OCI-LY3 (cell line): ENCODE results near the gene NNMT.

ENCODE experiments used
- H2AFZ ChIP-seq: fragments of 200-600, 300-600 bp; shearing (Covaris generic); 2 replicates; pipeline ENCODE4 v1.6.0; 2014; ENCODE audit warnings: antibody characterized with exemption, low read depth, low read length
- H3K27ac ChIP-seq: fragments of 200-600, 300-600 bp; sonication (generic); 2 replicates; pipeline ENCODE4 v1.5.1; 2014; ENCODE audit warnings: mild to moderate bottlenecking, low read length, moderate library complexity, mixed read lengths
- H3K27me3 ChIP-seq: fragments of 200-600, 300-600 bp; sonication (generic); 2 replicates; pipeline ENCODE4 v1.6.1; 2014; ENCODE audit warnings: low read depth, low read length, mixed read lengths
- H3K36me3 ChIP-seq: fragments of 200-600, 300-600 bp; sonication (generic); replicated peaks from 2 replicates; pipeline ENCODE3; 2014; ENCODE audit warnings: low read depth, low read length, mixed read lengths
- H3K4me1 ChIP-seq: fragments of 300-600, 200-600 bp; sonication (generic); 2 replicates; pipeline ENCODE4 v1.6.1; 2014; ENCODE audit warnings: low read length, mixed read lengths
- H3K4me2 ChIP-seq: fragments of 200-600, 300-600 bp; sonication (generic); 2 replicates; pipeline ENCODE4 v1.6.1; 2014; ENCODE audit warnings: low read length, mixed read lengths
- H3K4me3 ChIP-seq: fragments of 300-600, 200-600 bp; sonication (generic); 2 replicates; pipeline ENCODE4 v1.5.1; 2014; ENCODE audit warnings: antibody characterized with exemption, mild to moderate bottlenecking, low read length, moderate library complexity
- H3K79me2 ChIP-seq: fragments of 300-600, 200-600 bp; shearing (Covaris generic); 2 replicates; pipeline ENCODE4 v1.6.1; 2014; ENCODE audit warnings: mild to moderate bottlenecking, low read length, mixed read lengths
- H3K9ac ChIP-seq: fragments of 300-600, 200-600 bp; shearing (Covaris generic); 2 replicates; pipeline ENCODE4 v1.6.0; 2014; ENCODE audit warnings: mild to moderate bottlenecking, low read length, moderate library complexity
- H3K9me3 ChIP-seq: fragments of 200-600, 300-600 bp; shearing (Covaris generic); 2 replicates; pipeline ENCODE4 v1.6.1; 2014; ENCODE audit warnings: low read length, mixed read lengths; ENCODE audit not compliant: insufficient read depth
- H4K20me1 ChIP-seq: fragments of 200-600, 300-600 bp; sonication (generic); 2 replicates; pipeline ENCODE4 v1.6.1; 2016; ENCODE audit warnings: low read length, mixed read lengths; ENCODE audit not compliant: insufficient read depth
- CTCF ChIP-seq: fragments of 200-600, 300-600 bp; sonication (generic); IDR thresholded peaks from 2 replicates; pipeline ENCODE4 v1.5.1; 2014; ENCODE audit warnings: antibody characterized with exemption, low read length, low read depth
- EZH2phosphoT487 ChIP-seq: fragments of 200-600 bp; shearing (Covaris generic); IDR thresholded peaks from 2 replicates; pipeline ENCODE4 v1.6.1; 2018; ENCODE audit warnings: antibody characterized with exemption, mixed run types, low read depth

Gene NNMT

DNA sequence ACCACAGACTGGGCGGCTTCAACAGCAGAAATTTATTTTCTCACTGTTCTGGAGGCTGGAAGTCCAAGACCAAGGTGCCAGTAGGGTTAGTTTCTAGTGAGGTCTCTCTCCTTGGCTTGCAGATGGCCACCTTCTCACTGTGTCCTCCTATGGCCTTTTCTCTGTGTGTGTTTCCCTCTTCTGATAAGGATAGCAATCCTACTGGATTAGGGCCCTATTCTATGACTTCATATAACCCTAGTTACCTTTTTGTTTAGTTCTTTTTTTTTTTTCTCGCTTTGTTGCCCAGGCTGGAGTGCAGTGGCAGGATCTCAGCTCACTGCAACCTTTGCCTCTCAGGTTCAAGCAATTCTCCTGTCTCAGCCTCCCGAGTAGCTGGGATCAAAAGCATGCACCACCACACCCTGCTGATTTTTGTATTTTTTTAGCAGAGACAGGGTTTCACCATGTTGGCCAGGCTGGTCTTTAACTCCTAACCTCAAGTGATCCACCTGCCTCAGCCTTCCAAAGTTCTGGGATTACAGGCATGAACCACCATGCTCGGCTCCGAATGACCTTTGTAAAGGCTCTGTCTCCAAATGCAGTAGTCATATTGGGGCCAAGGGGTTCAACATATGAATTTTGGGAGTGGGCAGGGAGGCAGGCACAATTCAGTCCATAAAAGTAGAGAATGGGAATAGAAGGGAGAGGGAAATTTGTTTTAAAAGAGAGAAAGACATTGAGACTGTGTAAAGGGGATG, 25.5 kb upstream of the NNMT start:
- no peak for TF ChIP-seq EZH2phosphoT487
- no peak for TF ChIP-seq CTCF
- Histone ChIP-seq H3K79me2 (no peaks in the 10 kb centered on the region), H3K9ac (no peak overlapping the region), H3K27ac (no peak overlapping the region), H4K20me1 (no peaks in the 10 kb centered on the region), H3K27me3 (peaks cover 60% of the 10 kb centered on the region), H3K4me2 (no peak overlapping the region), H3K4me3 (no peak overlapping the region), H3K4me1 (no peaks in the 10 kb centered on the region), H2AFZ (no peak overlapping the region), H3K36me3 (no peaks in the 10 kb centered on the region), H3K9me3 (no peaks in the 10 kb centered on the region)

DNA sequence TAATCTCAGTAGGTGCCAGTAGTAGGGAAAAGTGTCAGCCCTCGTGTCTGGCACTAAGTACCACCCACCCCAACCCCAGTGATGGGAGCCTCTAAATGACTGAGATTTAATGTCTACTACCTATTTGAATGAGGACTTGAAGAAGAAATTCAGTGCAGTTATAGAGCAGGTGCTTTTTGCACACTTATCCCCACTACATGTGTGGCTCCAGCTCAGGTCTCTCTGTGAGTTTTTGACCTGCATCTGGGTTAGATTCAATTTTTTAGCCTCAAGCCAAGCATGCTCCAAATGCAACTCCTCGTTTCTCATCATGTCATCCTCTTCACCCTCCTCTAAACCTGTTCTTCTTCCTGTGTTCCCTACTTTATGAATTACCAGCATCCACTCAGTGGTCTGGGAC, 24.9 kb upstream of the NNMT start:
- Histone ChIP-seq H4K20me1 (no peaks in the 10 kb centered on the region), H3K27me3 (peaks cover 63% of the 10 kb centered on the region), H3K4me1 (no peaks in the 10 kb centered on the region), H3K9ac (no peak overlapping the region), H3K9me3 (no peaks in the 10 kb centered on the region), H3K4me2 (no peak overlapping the region), H2AFZ (no peak overlapping the region), H3K79me2 (no peaks in the 10 kb centered on the region), H3K27ac (no peak overlapping the region), H3K4me3 (no peak overlapping the region), H3K36me3 (no peaks in the 10 kb centered on the region)
- TF ChIP-seq EZH2phosphoT487: no peak
- TF ChIP-seq CTCF: no peak

GRCh38 chr11:114272311-114272710, 23.9 kb upstream of the NNMT start:
- Histone ChIP-seq H3K9me3 (no peaks in the 10 kb centered on the region), H3K4me2 (no peak overlapping the region), H3K9ac (no peak overlapping the region), H3K79me2 (no peaks in the 10 kb centered on the region), H4K20me1 (no peaks in the 10 kb centered on the region), H3K27me3 (peaks cover 66% of the 10 kb centered on the region), H3K4me1 (no peaks in the 10 kb centered on the region), H3K36me3 (no peaks in the 10 kb centered on the region), H3K4me3 (no peak overlapping the region), H2AFZ (no peak overlapping the region), H3K27ac (no peak overlapping the region)
- TF ChIP-seq CTCF (no peak), EZH2phosphoT487 (no peak)

DNA sequence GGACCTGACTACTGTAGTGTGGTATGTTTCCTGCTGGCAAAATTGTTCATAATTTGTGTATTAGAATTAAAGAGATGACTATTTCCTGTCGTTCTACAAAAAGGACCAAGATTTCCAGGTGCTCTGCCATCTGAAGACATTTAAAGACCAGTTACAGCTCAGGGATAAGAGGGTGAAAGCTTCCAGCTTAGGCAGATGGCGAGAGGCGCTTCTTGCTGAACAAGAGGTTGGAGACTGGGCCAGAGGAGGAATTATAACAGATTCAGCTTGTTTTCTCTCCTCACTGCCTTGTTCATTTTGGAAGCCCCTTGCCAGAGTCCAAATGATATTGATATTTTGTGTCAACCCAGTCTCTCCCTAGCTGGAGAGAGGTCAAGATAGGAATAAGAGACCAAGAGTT, 23.1 kb upstream of the NNMT start:
- no peaks in the 10 kb centered on the region for H4K20me1 ChIP-seq
- TF ChIP-seq EZH2phosphoT487 (no peak), CTCF (no peak)
- H3K9me3 ChIP-seq: no peaks in the 10 kb centered on the region
- H3K27ac ChIP-seq: no peak overlapping the region
- no peaks in the 10 kb centered on the region for H3K36me3 ChIP-seq
- H3K27me3 ChIP-seq: peaks cover 74% of the 10 kb centered on the region
- no peaks in the 10 kb centered on the region for H3K4me1 ChIP-seq
- H3K4me3 ChIP-seq: no peak overlapping the region
- no peak overlapping the region for H3K4me2 ChIP-seq
- no peak overlapping the region for H2AFZ ChIP-seq
- H3K9ac ChIP-seq: no peak overlapping the region
- H3K79me2 ChIP-seq: no peaks in the 10 kb centered on the region
